Upper lobe of right lung (tissue), 1 donor: Measurements from ENCODE around the gene LPCAT1. TPM values are rescaled to one million over a fixed set of nuclear protein-coding genes. Genes with fewer than 3 reads are reported as not detected.
A peak's percentile ranks its signal among the peaks of the same experiment; 100 is the strongest.
"Not testable (repeated sequence)": the region's sequence is repeated elsewhere in the genome, so short reads cannot be mapped to it uniquely, and the experiment has no call there.

Experiments
- ATAC-seq: fragments of 200-7000 bp; cut with Tn5 transposase; one replicate; pipeline ENCODE4 v1.9.1; 2020; ENCODE audit warnings: mild to moderate bottlenecking, moderate library complexity
- DNase-seq: peaks from one replicate; pipeline ENCODE4 v3.0.0-alpha.2; 2020
- H3K27ac ChIP-seq: fragments of 200-600 bp; one replicate; pipeline ENCODE4 v1.8.0; 2022
- H3K27me3 ChIP-seq: fragments of 200-600 bp; one replicate; pipeline ENCODE4 v1.8.0; 2022; ENCODE audit warnings: mild to moderate bottlenecking
- H3K36me3 ChIP-seq: fragments of 200-600 bp; one replicate; pipeline ENCODE4 v1.8.0; 2022
- H3K4me1 ChIP-seq: fragments of 200-600 bp; one replicate; pipeline ENCODE4 v1.8.0; 2022
- H3K4me3 ChIP-seq: fragments of 200-600 bp; one replicate; pipeline ENCODE4 v1.8.0; 2022; ENCODE audit warnings: mild to moderate bottlenecking
- H3K9me3 ChIP-seq: fragments of 200-600 bp; one replicate; pipeline ENCODE4 v1.8.0; 2022
- CTCF ChIP-seq: fragments of 200-600 bp; IDR thresholded peaks from one replicate; pipeline ENCODE4 v1.8.0; 2022; ENCODE audit warnings: antibody characterized with exemption
- intact Hi-C: fragments of 100-400 bp; cut with DNase I; formaldehyde crosslinking; loops from one replicate; pipeline ENCODE4 v1.11.0; 2022
- total RNA-seq: library from RNA; stranded (reverse); fragmentation: NEBNext Ultra II Directional; extraction: Animal tissue kit (Norgen Biotek cat#: 25700); gene quantifications from one replicate; pipeline ENCODE4 v1.2.1, GENCODE V29; 2021
- donor health status: DM: no; HTN: yes; CAD: no; lungs with severe emphysema.

LPCAT1 gene
- total RNA-seq, 1 donor from 2014 or later: 690 TPM

DNA sequence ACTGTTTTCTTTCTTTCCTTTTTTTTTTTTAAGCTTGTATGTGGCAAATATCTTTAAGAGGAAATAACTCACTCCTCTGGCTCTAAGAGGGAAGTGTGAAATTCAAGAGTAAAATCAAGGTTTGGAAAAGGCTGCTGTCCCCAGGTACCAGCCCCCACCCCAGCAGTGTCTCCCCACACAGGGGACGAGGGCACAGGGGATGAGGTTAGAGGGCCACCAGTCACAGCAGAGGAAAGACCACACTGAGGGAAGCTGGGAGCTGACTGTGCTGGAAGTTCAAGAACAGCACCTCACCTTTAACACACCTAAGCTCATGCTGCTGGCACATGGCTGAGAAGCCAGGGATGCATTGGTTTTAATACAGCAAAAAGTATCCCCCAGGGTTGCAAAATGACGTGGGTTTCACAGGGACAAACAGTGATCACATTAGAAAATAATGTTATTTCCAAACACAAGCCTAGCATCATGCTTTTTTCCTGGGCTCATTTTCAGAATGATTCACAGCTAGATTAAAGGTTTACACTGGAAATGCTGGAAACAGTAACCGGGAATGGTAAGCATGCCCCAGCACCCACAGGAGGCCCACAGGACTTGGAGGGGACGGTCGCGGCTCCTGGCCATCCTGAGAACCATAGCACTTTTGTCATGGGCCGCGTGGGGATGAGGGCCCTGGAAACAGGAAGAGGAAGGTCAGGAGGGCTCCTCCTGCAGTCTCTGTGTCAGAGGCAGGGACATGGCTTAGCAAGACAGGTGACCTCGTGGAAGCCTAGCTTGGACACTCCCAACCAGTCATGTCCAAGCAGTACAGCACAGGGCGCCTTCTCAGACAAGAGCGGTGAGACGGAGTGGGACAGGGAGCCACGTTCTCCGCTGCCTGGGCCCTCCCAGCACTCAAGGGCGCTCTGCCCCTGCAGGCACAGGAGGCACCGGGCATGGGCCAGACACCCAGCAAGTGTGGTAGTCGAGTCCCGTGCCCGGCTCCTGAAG is 6.9 kb downstream of the LPCAT1 start:
- intact Hi-C loops: no loop called here
- ATAC-seq (peak; percentile 41), DNase-seq (peak; percentile 77)
- no peak for TF ChIP-seq CTCF
- Histone ChIP-seq H3K27ac (peak overlapping the region; percentile 43), H3K27me3 (no peaks in the 10 kb centered on the region), H3K36me3 (peaks cover 32% of the 10 kb centered on the region), H3K9me3 (no peaks in the 10 kb centered on the region), H3K4me3 (peak overlapping the region; percentile 28), H3K4me1 (peaks cover 40% of the 10 kb centered on the region)

DNA sequence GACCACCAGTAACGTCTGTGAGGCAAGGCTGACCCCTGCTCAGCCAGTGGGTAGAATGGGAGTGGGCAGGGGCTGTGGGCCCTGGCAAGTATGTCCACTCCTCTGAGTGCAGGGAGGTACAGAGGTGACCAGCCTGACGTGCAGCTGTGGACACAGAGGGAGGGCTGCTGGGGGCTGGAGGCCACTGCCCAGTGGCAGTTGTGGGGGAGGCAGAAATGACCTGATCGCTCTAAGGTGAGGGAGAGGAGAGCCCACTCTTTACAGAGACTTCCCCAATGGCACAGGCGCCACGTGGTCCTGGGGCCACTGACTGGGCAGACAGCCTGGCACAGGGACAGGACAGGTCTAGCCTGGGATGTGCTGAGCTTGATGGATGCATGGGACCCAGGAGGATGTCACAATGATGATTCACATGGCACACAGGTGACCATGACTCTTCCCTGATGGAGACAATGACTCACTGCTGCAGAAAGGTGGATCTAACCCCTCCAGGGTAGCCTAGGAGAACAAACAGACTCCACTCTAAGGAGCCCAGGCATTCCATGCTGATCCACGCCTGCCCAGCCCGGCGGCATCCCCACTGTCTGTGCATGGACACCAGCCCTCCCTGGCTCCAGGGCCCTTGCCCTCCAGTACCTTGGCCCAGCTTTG is 7.7 kb downstream of the LPCAT1 start:
- TF ChIP-seq CTCF: no peak
- Histone ChIP-seq H3K4me1 (peaks cover 40% of the 10 kb centered on the region), H3K4me3 (no peak overlapping the region), H3K9me3 (no peaks in the 10 kb centered on the region), H3K36me3 (peaks cover 38% of the 10 kb centered on the region), H3K27ac (peak overlapping the region; percentile 43), H3K27me3 (no peaks in the 10 kb centered on the region)
- ATAC-seq: peak; percentile 28
- DNase-seq: peak; percentile 61
- intact Hi-C loops: no loop called here

- intact Hi-C loops: no loop called here
- TF ChIP-seq CTCF: no peak
- Histone ChIP-seq H3K27ac (peak overlapping the region; percentile 43), H3K4me1 (peaks cover 40% of the 10 kb centered on the region), H3K36me3 (peaks cover 40% of the 10 kb centered on the region), H3K27me3 (no peaks in the 10 kb centered on the region), H3K9me3 (no peaks in the 10 kb centered on the region), H3K4me3 (no peak overlapping the region)
- DNase-seq (peak; percentile 66), ATAC-seq (peak; percentile 0)
Observed at GRCh38 chr5:1515311-1515920, 8.3 kb downstream of the LPCAT1 start.

DNA sequence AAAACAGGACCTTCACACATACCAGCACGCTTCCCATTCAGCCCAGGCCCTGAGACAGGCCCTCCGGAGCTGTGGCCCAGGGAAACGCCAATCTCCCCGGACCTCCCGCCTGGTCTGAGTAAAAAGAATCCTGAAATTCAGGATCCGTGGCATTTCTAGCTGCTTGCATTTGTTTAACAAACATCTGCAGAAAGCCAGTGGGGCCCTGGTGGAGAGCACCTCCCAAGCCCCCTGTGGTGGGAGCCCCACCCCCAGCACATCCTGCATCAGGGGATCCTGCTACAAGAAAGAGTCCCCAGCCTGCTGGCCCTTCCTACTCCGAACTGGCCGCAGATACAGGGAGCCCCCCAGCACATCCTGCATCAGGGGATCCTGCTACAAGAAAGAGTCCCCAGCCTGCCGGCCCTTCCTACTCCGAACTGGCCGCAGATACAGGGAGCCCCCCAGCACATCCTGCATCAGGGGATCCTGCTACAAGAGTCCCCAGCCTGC is 8.9 kb downstream of the LPCAT1 start:
- peak; percentile 63 for DNase-seq
- H3K27ac ChIP-seq, H3K27me3 ChIP-seq, ATAC-seq, intact Hi-C loops, H3K4me3 ChIP-seq, H3K9me3 ChIP-seq: not testable (repeated sequence)
- H3K36me3 ChIP-seq: peaks cover 39% of the 10 kb centered on the region
- H3K4me1 ChIP-seq: peaks cover 40% of the 10 kb centered on the region

- H3K27me3 ChIP-seq: no peaks in the 10 kb centered on the region
- H3K9me3 ChIP-seq: no peaks in the 10 kb centered on the region
- H3K4me1 ChIP-seq: peaks cover 35% of the 10 kb centered on the region
- intact Hi-C loops: no loop called here
- no peak overlapping the region for H3K4me3 ChIP-seq
- H3K36me3 ChIP-seq: peaks cover 33% of the 10 kb centered on the region
- H3K27ac ChIP-seq: no peak overlapping the region
- ATAC-seq (no peak), DNase-seq (peak; percentile 64)
- no peak for TF ChIP-seq CTCF
Observed at GRCh38 chr5:1514027-1514818, 9.5 kb downstream of the LPCAT1 start.
